ENCODE data around the gene MT1M.
"Not testable (repeated sequence)": the region's sequence is repeated elsewhere in the genome, so short reads cannot be mapped to it uniquely, and the experiment has no call there.

MT1M gene

GRCh38 chr16:56609463-56609921 lies 23.0 kb upstream of the MT1M start:
- peak; percentile 66 for DNase-seq

GRCh38 chr16:56610017-56610608 lies 22.3 kb upstream of the MT1M start:
- DNase-seq = no peak

- no peak for DNase-seq
Measured at GRCh38 chr16:56610609-56611111, 21.8 kb upstream of the MT1M start.

GRCh38 chr16:56611281-56611833 lies 21.1 kb upstream of the MT1M start:
- DNase-seq = no peak

- DNase-seq = no peak
Measured at GRCh38 chr16:56613706-56614105, 18.8 kb upstream of the MT1M start.

- DNase-seq = no peak
Measured at GRCh38 chr16:56614549-56614991, 17.9 kb upstream of the MT1M start.

- no peak for DNase-seq
Measured at GRCh38 chr16:56615353-56615752, 17.1 kb upstream of the MT1M start.

GRCh38 chr16:56616608-56617211 lies 15.7 kb upstream of the MT1M start:
- no peak for DNase-seq

GRCh38 chr16:56617212-56618085 lies 15.0 kb upstream of the MT1M start:
- DNase-seq = no peak

GRCh38 chr16:56618138-56618537 lies 14.3 kb upstream of the MT1M start:
- DNase-seq = no peak

GRCh38 chr16:56620339-56620897 lies 12.0 kb upstream of the MT1M start:
- peak; percentile 11 for DNase-seq

- not testable (repeated sequence) for DNase-seq
Measured at GRCh38 chr16:56621665-56622445, 10.6 kb upstream of the MT1M start.

- DNase-seq = not testable (repeated sequence)
Measured at GRCh38 chr16:56623184-56623583, 9.3 kb upstream of the MT1M start.

- peak; percentile 40 for DNase-seq
Measured at GRCh38 chr16:56623637-56624036, 8.8 kb upstream of the MT1M start.

- DNase-seq = no peak
Measured at GRCh38 chr16:56625140-56625942, 7.1 kb upstream of the MT1M start, which contains the start of gene MT1E. TSS of gene MT1E (plus strand) at chr16:56625781. CDS start at chr16:56625852, 71 bp downstream.

GRCh38 chr16:56625943-56626654 lies 6.4 kb upstream of the MT1M start:
- no peak for DNase-seq

- no peak for DNase-seq
Measured at GRCh38 chr16:56626685-56627084, 5.8 kb upstream of the MT1M start.

- no peak for DNase-seq
Measured at GRCh38 chr16:56628486-56629350, 3.7 kb upstream of the MT1M start.

- DNase-seq = no peak
Measured at GRCh38 chr16:56629531-56629930, 2.9 kb upstream of the MT1M start.

Measured in NCI-H2171 treated with DMSO at 0.1 percent for 48 hours (cell line).